Activated naive CD4-positive, alpha-beta T cell treated with anti-CD3 and anti-CD28 coated beads, Interleukin-2, amount 10 ng/mL, durations not matched to agents 7 days and 5 days (primary cell): Measurements from ENCODE around the gene SDK1.

Experiments used
- CTCF ChIA-PET: fragments of 350-600 bp; sonication (Branson Sonifier 250); formaldehyde crosslinking; loops from one replicate; lab custom pipeline; 2021; ENCODE audit warnings: antibody characterized with exemption; lab: Charles Lee
- DNase-seq: peaks from one replicate; pipeline ENCODE4 v3.0.0-alpha.2; 2020
- H3K27ac Mint-ChIP-seq: one replicate; pipeline ENCODE4 v1.8.0; 2021; ENCODE audit warnings: mild to moderate bottlenecking, moderate library complexity, mixed read lengths
- H3K27me3 Mint-ChIP-seq: one replicate; pipeline ENCODE4 v1.8.0; 2021; ENCODE audit warnings: mild to moderate bottlenecking, mixed read lengths
- H3K36me3 Mint-ChIP-seq: one replicate; pipeline ENCODE4 v1.8.0; 2021; ENCODE audit warnings: mixed read lengths
- H3K4me1 Mint-ChIP-seq: one replicate; pipeline ENCODE4 v1.8.0; 2021; ENCODE audit warnings: mixed read lengths
- H3K4me3 Mint-ChIP-seq: one replicate; pipeline ENCODE4 v1.8.0; 2021; ENCODE audit warnings: mild to moderate bottlenecking, moderate library complexity, mixed read lengths
- H3K9me3 Mint-ChIP-seq: one replicate; pipeline ENCODE4 v1.8.0; 2021; ENCODE audit warnings: mixed read lengths

SDK1 gene

GRCh38 chr7:4270941-4271715, 970.1 kb downstream of the SDK1 start:
- no peak for DNase-seq
- Mint-ChIP-seq H3K9me3 (peaks cover 9% of the 10 kb centered on the region), H3K4me1 (no peaks in the 10 kb centered on the region), H3K27ac (no peak overlapping the region), H3K36me3 (no peaks in the 10 kb centered on the region), H3K27me3 (no peaks in the 10 kb centered on the region), H3K4me3 (no peak overlapping the region)
- CTCF ChIA-PET: no interaction called here

- Mint-ChIP-seq H3K27ac (no peak overlapping the region), H3K27me3 (no peaks in the 10 kb centered on the region), H3K4me3 (no peak overlapping the region), H3K36me3 (no peaks in the 10 kb centered on the region), H3K4me1 (no peaks in the 10 kb centered on the region), H3K9me3 (peaks cover 9% of the 10 kb centered on the region)
- CTCF ChIA-PET: no interaction called here
- DNase-seq: no peak
Measured at GRCh38 chr7:4271716-4272015, 970.6 kb downstream of the SDK1 start.

- H3K36me3 Mint-ChIP-seq: no peaks in the 10 kb centered on the region
- DNase-seq: no peak
- H3K9me3 Mint-ChIP-seq: peaks cover 11% of the 10 kb centered on the region
- no peak overlapping the region for H3K27ac Mint-ChIP-seq
- H3K4me1 Mint-ChIP-seq: no peaks in the 10 kb centered on the region
- no peaks in the 10 kb centered on the region for H3K27me3 Mint-ChIP-seq
- CTCF ChIA-PET: no interaction called here
- no peak overlapping the region for H3K4me3 Mint-ChIP-seq
Measured at GRCh38 chr7:4272141-4272540, 971.1 kb downstream of the SDK1 start.

- Mint-ChIP-seq H3K4me3 (no peak overlapping the region), H3K27ac (no peak overlapping the region), H3K36me3 (no peaks in the 10 kb centered on the region), H3K27me3 (no peaks in the 10 kb centered on the region), H3K9me3 (peaks cover 11% of the 10 kb centered on the region), H3K4me1 (no peaks in the 10 kb centered on the region)
- DNase-seq: no peak
- CTCF ChIA-PET: no interaction called here
Measured at GRCh38 chr7:4273566-4274230, 972.6 kb downstream of the SDK1 start.

GRCh38 chr7:4274286-4274685, 973.2 kb downstream of the SDK1 start:
- Mint-ChIP-seq H3K4me3 (no peak overlapping the region), H3K36me3 (no peaks in the 10 kb centered on the region), H3K27ac (no peak overlapping the region), H3K4me1 (no peaks in the 10 kb centered on the region), H3K9me3 (peaks cover 11% of the 10 kb centered on the region), H3K27me3 (no peaks in the 10 kb centered on the region)
- no peak for DNase-seq
- CTCF ChIA-PET: no interaction called here

GRCh38 chr7:4277936-4278335, 976.9 kb downstream of the SDK1 start:
- no peaks in the 10 kb centered on the region for H3K4me1 Mint-ChIP-seq
- H3K36me3 Mint-ChIP-seq: no peaks in the 10 kb centered on the region
- no peaks in the 10 kb centered on the region for H3K27me3 Mint-ChIP-seq
- H3K4me3 Mint-ChIP-seq: no peak overlapping the region
- CTCF ChIA-PET: no interaction called here
- DNase-seq: no peak
- no peak overlapping the region for H3K27ac Mint-ChIP-seq
- peaks cover 11% of the 10 kb centered on the region for H3K9me3 Mint-ChIP-seq

- Mint-ChIP-seq H3K9me3 (peaks cover 7% of the 10 kb centered on the region), H3K36me3 (no peaks in the 10 kb centered on the region), H3K27me3 (no peaks in the 10 kb centered on the region), H3K4me1 (no peaks in the 10 kb centered on the region), H3K4me3 (no peak overlapping the region), H3K27ac (peak overlapping the region; percentile 31)
- CTCF ChIA-PET: no interaction called here
- DNase-seq: no peak
Measured at GRCh38 chr7:4279216-4279615, 978.2 kb downstream of the SDK1 start.

- Mint-ChIP-seq H3K36me3 (no peaks in the 10 kb centered on the region), H3K4me1 (no peaks in the 10 kb centered on the region), H3K27ac (no peak overlapping the region), H3K27me3 (no peaks in the 10 kb centered on the region), H3K4me3 (no peak overlapping the region), H3K9me3 (peaks cover 2% of the 10 kb centered on the region)
- no peak for DNase-seq
- CTCF ChIA-PET: no interaction called here
Measured at GRCh38 chr7:4281231-4281993, 980.4 kb downstream of the SDK1 start.

GRCh38 chr7:4282434-4283223, 981.6 kb downstream of the SDK1 start:
- Mint-ChIP-seq H3K27me3 (no peaks in the 10 kb centered on the region), H3K27ac (no peak overlapping the region), H3K9me3 (no peaks in the 10 kb centered on the region), H3K4me1 (no peaks in the 10 kb centered on the region), H3K4me3 (no peak overlapping the region), H3K36me3 (no peaks in the 10 kb centered on the region)
- CTCF ChIA-PET: no interaction called here
- DNase-seq: no peak

GRCh38 chr7:4286351-4286750, 985.3 kb downstream of the SDK1 start:
- H3K4me1 Mint-ChIP-seq: no peaks in the 10 kb centered on the region
- CTCF ChIA-PET: no interaction called here
- no peaks in the 10 kb centered on the region for H3K27me3 Mint-ChIP-seq
- no peak overlapping the region for H3K4me3 Mint-ChIP-seq
- H3K9me3 Mint-ChIP-seq: no peaks in the 10 kb centered on the region
- H3K27ac Mint-ChIP-seq: no peak overlapping the region
- no peaks in the 10 kb centered on the region for H3K36me3 Mint-ChIP-seq
- DNase-seq: no peak

GRCh38 chr7:4288791-4289394, 987.8 kb downstream of the SDK1 start:
- DNase-seq: no peak
- no peak overlapping the region for H3K27ac Mint-ChIP-seq
- no peaks in the 10 kb centered on the region for H3K36me3 Mint-ChIP-seq
- peaks cover 5% of the 10 kb centered on the region for H3K9me3 Mint-ChIP-seq
- no peaks in the 10 kb centered on the region for H3K4me1 Mint-ChIP-seq
- CTCF ChIA-PET: no interaction called here
- no peaks in the 10 kb centered on the region for H3K27me3 Mint-ChIP-seq
- H3K4me3 Mint-ChIP-seq: no peak overlapping the region

GRCh38 chr7:4297165-4297917, 996.3 kb downstream of the SDK1 start:
- Mint-ChIP-seq H3K36me3 (no peaks in the 10 kb centered on the region), H3K27me3 (no peaks in the 10 kb centered on the region), H3K4me1 (no peaks in the 10 kb centered on the region), H3K27ac (no peak overlapping the region), H3K4me3 (no peak overlapping the region), H3K9me3 (peaks cover 14% of the 10 kb centered on the region)
- DNase-seq: no peak
- CTCF ChIA-PET: no interaction called here

GRCh38 chr7:4297918-4298219, 996.8 kb downstream of the SDK1 start:
- no peak for DNase-seq
- Mint-ChIP-seq H3K27ac (no peak overlapping the region), H3K27me3 (no peaks in the 10 kb centered on the region), H3K4me3 (no peak overlapping the region), H3K36me3 (no peaks in the 10 kb centered on the region), H3K9me3 (peaks cover 14% of the 10 kb centered on the region), H3K4me1 (no peaks in the 10 kb centered on the region)
- CTCF ChIA-PET: no interaction called here
